ENCODE results near the gene TNFRSF12A. TPM values are rescaled to one million over a fixed set of nuclear protein-coding genes. Genes with fewer than 3 reads are reported as not detected.
A peak's percentile ranks its signal among the peaks of the same experiment; 100 is the strongest.

The TNFRSF12A gene
- total RNA-seq, 1 donor from 2014 or later = 0.47 TPM

DNA sequence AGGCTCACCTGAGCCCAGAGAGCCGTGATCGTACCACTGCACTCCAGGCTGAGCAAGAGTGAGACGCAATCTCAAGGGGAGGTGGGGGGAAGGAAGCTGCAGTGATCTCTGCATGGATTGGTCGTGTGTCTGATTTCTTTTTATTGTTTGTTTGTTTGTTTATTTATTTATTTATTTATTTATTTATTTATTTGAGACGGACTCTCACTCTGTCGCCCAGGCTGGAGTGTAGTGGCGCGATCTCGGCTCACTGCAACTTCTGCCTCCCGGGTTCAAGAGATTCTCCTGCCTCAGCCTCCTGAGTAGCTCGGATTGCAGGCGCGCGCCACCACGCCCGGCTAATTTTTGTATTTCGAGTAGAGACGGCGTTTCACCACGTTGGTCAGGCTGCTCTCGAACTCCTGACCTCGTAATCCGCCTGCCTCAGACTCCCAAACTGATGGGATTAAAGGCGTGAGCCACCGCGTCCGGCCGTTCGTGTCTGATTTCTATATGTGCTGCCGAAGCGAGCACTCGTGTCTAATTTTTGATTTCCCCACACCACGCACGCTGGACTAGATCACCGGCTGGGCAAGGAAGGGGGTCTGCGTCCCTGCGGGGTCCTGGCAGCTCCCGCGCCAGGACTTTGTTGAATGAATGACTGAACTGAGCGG lies 448 bp upstream of the TNFRSF12A start:
- POLR2A ChIA-PET = interaction anchor here (0.6 to 1.9 kb wide), 8 partner anchors 8 to 137 kb away, joined by 3 to 9 read pairs (median 3); partner anchors contain the start of genes FLYWCH2 and ZNF213

DNA sequence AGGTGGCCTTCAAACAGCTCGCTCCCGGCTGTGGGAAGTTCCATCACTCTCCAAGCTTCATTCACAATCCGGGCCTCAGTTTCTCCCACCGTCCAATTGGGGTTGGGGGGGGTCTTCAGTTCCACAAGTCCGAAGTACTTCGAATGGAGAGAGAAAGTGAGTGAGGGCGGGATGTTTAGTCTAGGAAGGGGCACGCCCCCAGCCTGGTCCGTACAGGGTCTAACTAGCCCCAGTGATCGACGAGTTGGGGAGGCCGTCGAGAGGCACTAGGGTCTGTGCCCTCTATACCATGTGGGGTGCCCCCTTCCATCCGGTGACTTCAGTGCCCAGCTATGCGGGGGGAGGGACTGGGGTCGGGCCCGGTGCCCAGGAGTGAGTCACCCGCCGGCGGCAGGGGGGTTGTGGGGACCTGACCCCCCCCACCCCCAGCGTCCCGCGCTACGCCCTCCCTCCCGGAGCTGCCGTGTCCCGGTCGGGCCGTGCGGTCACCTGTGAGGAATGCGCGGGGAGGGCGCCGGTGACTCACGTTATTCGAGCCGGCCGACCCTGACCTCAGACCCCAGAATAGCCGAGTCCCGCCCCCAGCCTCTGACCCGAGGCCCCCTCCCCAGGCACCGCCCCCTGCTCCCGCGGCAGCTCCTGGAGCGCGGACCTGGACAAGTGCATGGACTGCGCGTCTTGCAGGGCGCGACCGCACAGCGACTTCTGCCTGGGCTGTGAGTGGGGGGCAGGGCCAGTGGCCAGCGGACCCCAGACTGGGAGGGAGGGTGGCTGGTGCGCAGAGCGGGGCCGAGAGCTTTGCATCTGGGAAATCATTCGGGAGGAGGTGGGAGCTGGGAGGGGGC lies 658 bp downstream of the TNFRSF12A start:
- ChIA-PET POLR2A (interaction anchor here (0.6 to 3.9 kb wide), 10 partner anchors 7 to 1354 kb away, joined by 3 to 40 read pairs (median 5); partner anchors contain the start of genes FLYWCH2 and ZNF213), CTCF (interaction anchor here (1.1 to 2.4 kb wide), 4 partner anchors 8 to 37 kb away, joined by 3 to 12 read pairs (median 10); no protein-coding TSS in a partner anchor)
- H3K9me3 Mint-ChIP-seq = no peaks in the 10 kb centered on the region
- H3K27ac Mint-ChIP-seq = peak overlapping the region; percentile 99
- TF ChIP-seq, protein P1, sequence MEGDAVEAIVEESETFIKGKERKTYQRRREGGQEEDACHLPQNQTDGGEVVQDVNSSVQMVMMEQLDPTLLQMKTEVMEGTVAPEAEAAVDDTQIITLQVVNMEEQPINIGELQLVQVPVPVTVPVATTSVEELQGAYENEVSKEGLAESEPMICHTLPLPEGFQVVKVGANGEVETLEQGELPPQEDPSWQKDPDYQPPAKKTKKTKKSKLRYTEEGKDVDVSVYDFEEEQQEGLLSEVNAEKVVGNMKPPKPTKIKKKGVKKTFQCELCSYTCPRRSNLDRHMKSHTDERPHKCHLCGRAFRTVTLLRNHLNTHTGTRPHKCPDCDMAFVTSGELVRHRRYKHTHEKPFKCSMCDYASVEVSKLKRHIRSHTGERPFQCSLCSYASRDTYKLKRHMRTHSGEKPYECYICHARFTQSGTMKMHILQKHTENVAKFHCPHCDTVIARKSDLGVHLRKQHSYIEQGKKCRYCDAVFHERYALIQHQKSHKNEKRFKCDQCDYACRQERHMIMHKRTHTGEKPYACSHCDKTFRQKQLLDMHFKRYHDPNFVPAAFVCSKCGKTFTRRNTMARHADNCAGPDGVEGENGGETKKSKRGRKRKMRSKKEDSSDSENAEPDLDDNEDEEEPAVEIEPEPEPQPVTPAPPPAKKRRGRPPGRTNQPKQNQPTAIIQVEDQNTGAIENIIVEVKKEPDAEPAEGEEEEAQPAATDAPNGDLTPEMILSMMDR (IDR thresholded peaks at IDR 0.05) = no peak
- intact Hi-C loops (cut with micrococcal nuclease) = loop anchor here (1.0 to 5.0 kb wide), 7 partner anchors 17 to 114 kb away; partner anchors contain the start of genes PAQR4 and ZSCAN10
- peaks cover 6% of the 10 kb centered on the region for H3K27me3 Mint-ChIP-seq
- H3K4me3 Mint-ChIP-seq = peak overlapping the region; percentile 92
- H3K36me3 Mint-ChIP-seq (ENCODE audit: low read depth) = peaks cover 5% of the 10 kb centered on the region
- peaks cover 49% of the 10 kb centered on the region for H3K4me1 Mint-ChIP-seq
- ATAC-seq (ENCODE audit: low read depth) = no peak
- peak; percentile 38 for DNase-seq

More for the DNA sequence above, 448 bp upstream of the TNFRSF12A start:
- peaks cover 11% of the 10 kb centered on the region for H3K27me3 Mint-ChIP-seq
- peak overlapping the region; percentile 59 for H3K27ac Mint-ChIP-seq
- TF ChIP-seq, protein P1 (IDR thresholded peaks at IDR 0.05) = no peak
- CTCF ChIA-PET = interaction anchor here (0.8 to 2.4 kb wide), 4 partner anchors 9 to 111 kb away, joined by 3 to 12 read pairs (median 10); no protein-coding TSS in a partner anchor
- peaks cover 49% of the 10 kb centered on the region for H3K4me1 Mint-ChIP-seq
- ATAC-seq (ENCODE audit: low read depth) (no peak), DNase-seq (no peak)
- peak overlapping the region; percentile 80 for H3K4me3 Mint-ChIP-seq
- intact Hi-C loops (cut with micrococcal nuclease) = loop anchor here (1.0 to 5.0 kb wide), 7 partner anchors 15 to 112 kb away; partner anchors contain the start of genes PAQR4 and ZSCAN10
- peaks cover 5% of the 10 kb centered on the region for H3K36me3 Mint-ChIP-seq (ENCODE audit: low read depth)
- no peaks in the 10 kb centered on the region for H3K9me3 Mint-ChIP-seq

DNA sequence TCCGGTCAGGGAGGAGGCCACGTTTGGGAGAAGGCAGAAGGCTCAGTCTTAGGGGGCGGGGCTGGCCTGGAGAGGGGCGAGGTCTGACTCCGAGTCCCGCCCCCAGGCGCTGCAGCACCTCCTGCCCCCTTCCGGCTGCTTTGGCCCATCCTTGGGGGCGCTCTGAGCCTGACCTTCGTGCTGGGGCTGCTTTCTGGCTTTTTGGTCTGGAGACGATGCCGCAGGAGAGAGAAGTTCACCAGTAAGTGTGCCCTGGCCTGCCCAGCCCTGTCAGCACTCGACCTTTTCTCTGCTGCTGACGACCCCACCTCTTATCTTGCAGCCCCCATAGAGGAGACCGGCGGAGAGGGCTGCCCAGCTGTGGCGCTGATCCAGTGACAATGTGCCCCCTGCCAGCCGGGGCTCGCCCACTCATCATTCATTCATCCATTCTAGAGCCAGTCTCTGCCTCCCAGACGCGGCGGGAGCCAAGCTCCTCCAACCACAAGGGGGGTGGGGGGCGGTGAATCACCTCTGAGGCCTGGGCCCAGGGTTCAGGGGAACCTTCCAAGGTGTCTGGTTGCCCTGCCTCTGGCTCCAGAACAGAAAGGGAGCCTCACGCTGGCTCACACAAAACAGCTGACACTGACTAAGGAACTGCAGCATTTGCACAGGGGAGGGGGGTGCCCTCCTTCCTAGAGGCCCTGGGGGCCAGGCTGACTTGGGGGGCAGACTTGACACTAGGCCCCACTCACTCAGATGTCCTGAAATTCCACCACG lies 1.5 kb downstream of the TNFRSF12A start:
- ChIA-PET CTCF (interaction anchor here (1.1 to 2.1 kb wide), 7 partner anchors 10 to 108 kb away, joined by 3 to 11 read pairs (median 5); no protein-coding TSS in a partner anchor), POLR2A (interaction anchor here (0.6 to 3.9 kb wide), 5 partner anchors 10 to 1355 kb away, joined by 5 to 40 read pairs (median 8); no protein-coding TSS in a partner anchor)
- Mint-ChIP-seq H3K9me3 (no peaks in the 10 kb centered on the region), H3K4me1 (peaks cover 49% of the 10 kb centered on the region), H3K27me3 (peaks cover 4% of the 10 kb centered on the region), H3K27ac (peak overlapping the region; percentile 99), H3K4me3 (peak overlapping the region; percentile 92), H3K36me3 (ENCODE audit: low read depth) (peaks cover 13% of the 10 kb centered on the region)
- DNase-seq = peak; percentile 72
- ATAC-seq (ENCODE audit: low read depth) = peak; percentile 27
- TF ChIP-seq, protein P1 (IDR thresholded peaks at IDR 0.05) = no peak
- intact Hi-C loops (cut with micrococcal nuclease) = loop anchor here (2.0 to 5.0 kb wide), 5 partner anchors 39 to 114 kb away; partner anchors contain the start of genes PAQR4 and ZSCAN10

DNA sequence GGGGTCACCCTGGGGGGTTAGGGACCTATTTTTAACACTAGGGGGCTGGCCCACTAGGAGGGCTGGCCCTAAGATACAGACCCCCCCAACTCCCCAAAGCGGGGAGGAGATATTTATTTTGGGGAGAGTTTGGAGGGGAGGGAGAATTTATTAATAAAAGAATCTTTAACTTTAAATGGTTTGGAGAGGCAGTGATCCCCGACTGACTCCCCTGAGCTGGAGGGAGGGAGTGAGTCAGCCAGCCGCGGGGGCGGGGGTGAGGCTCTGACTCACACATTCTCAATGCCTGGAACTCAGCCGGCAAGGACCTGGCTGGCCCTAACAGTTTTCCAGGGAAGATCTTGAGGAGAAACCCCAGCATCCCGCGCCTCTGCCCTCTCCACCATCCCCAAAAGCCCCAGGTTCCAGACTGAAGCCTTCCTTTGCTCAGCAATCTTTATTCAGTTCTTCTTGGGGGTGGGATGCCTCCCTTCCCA lies 2.1 kb downstream of the TNFRSF12A start:
- H3K9me3 Mint-ChIP-seq = no peaks in the 10 kb centered on the region
- peak overlapping the region; percentile 92 for H3K4me3 Mint-ChIP-seq
- POLR2A ChIA-PET = interaction anchor here (0.6 to 3.9 kb wide), 5 partner anchors 9 to 113 kb away, joined by 3 to 40 read pairs (median 8); partner anchors contain the start of gene ZNF213
- CTCF ChIA-PET = interaction anchor here (1.1 to 1.8 kb wide), 7 partner anchors 9 to 107 kb away, joined by 3 to 8 read pairs (median 5); no protein-coding TSS in a partner anchor
- no peaks in the 10 kb centered on the region for H3K27me3 Mint-ChIP-seq
- ATAC-seq (ENCODE audit: low read depth) (peak; percentile 18), DNase-seq (peak; percentile 63)
- H3K27ac Mint-ChIP-seq = peak overlapping the region; percentile 99
- intact Hi-C loops (cut with micrococcal nuclease) = loop anchor here (5.0 kb wide), 3 partner anchors 75 to 115 kb away; partner anchors contain the start of gene ZSCAN10
- peaks cover 49% of the 10 kb centered on the region for H3K4me1 Mint-ChIP-seq
- TF ChIP-seq, protein P1 (IDR thresholded peaks at IDR 0.05) = no peak
- peaks cover 19% of the 10 kb centered on the region for H3K36me3 Mint-ChIP-seq (ENCODE audit: low read depth)

All from activated B cell treated with CpG ODN at 0.5 μM for 24 hours (primary cell).